ENCODE results near the gene ABCC6.
"Not testable (repeated sequence)": the region's sequence is repeated elsewhere in the genome, so short reads cannot be mapped to it uniquely, and the experiment has no call there.

DNA sequence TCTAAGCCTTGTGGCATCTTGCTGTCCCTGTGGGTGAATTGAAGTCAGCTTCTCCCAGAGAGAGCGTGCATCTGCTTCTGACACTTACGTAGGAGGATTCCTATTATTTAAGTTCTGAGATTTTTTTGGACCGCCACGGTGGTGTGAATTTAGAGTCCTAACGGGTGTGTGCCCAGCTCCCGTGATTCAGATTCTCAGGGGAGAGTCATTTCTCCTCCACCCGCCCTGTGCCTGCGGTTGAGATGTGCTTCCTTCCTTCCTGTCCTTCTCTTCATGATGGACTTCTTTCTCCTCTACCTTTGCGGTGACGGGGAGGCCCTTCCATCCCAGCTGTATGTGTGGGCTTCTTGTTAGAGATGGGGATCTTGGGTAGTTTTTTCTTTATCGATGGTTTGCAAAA lies 20.6 kb upstream of the ABCC6 start:
- TF ChIP-seq, protein P1, sequence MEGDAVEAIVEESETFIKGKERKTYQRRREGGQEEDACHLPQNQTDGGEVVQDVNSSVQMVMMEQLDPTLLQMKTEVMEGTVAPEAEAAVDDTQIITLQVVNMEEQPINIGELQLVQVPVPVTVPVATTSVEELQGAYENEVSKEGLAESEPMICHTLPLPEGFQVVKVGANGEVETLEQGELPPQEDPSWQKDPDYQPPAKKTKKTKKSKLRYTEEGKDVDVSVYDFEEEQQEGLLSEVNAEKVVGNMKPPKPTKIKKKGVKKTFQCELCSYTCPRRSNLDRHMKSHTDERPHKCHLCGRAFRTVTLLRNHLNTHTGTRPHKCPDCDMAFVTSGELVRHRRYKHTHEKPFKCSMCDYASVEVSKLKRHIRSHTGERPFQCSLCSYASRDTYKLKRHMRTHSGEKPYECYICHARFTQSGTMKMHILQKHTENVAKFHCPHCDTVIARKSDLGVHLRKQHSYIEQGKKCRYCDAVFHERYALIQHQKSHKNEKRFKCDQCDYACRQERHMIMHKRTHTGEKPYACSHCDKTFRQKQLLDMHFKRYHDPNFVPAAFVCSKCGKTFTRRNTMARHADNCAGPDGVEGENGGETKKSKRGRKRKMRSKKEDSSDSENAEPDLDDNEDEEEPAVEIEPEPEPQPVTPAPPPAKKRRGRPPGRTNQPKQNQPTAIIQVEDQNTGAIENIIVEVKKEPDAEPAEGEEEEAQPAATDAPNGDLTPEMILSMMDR (conservative IDR thresholded peaks at IDR 0.05; ENCODE audit: low read depth, low read length) = not testable (repeated sequence)
- not testable (repeated sequence) for TF ChIP-seq EZH2phosphoT487 (IDR thresholded peaks at IDR 0.05; ENCODE audit: borderline replicate concordance, low read length); EZH2 (IDR thresholded peaks at IDR 0.05; ENCODE audit: low read length, unreplicated experiment)

Measured in PC-3 (cell line).